NT2/D1 (cell line): ENCODE data around the gene RAB7B.

ENCODE experiments used
- SUZ12 ChIP-seq: IDR thresholded peaks from 2 replicates; pipeline ENCODE4 v1.6.1; 2011; ENCODE audit not compliant: insufficient read length, insufficient read depth; ENCODE audit errors: extremely low read depth
- YY1 ChIP-seq: IDR thresholded peaks from 2 replicates; pipeline ENCODE4 v1.6.1; 2011; ENCODE audit not compliant: insufficient read length, insufficient read depth
- ZNF274 ChIP-seq: IDR thresholded peaks from 2 replicates; pipeline ENCODE4 v1.6.1; 2011; ENCODE audit warnings: mild to moderate bottlenecking, low read depth, low read length

DNA sequence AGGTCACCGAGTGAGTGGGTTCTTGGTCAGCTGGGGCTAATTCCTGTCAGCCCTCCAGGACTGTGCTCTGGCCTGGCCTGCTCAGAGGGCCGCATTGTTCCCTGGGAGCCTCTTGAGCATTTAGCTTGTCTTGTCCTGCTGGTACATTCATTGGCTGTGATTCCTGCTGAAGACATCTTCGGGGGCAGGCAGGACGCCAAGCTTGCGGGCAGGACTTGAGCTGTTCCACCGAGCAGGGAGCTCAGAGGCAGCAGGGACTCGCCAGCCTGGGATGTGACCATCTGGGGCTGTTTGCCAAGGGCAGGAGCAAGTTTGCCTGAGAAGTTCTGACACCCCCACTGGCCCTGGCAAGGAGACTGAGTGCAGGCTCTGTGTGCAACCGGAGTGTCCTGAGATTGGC, 52.9 kb downstream of the RAB7B start:
- TF ChIP-seq YY1 (no peak), SUZ12 (no peak), ZNF274 (no peak)
